Spleen (tissue), 11 donors: ENCODE results near the gene SECTM1. TPM values are rescaled to one million over a fixed set of nuclear protein-coding genes. Genes with fewer than 3 reads are reported as not detected.

Source experiments
- DNase-seq: peaks from one replicate; pipeline ENCODE4 v3.0.0-alpha.2; 2020
- H3K27ac ChIP-seq, 8 donors: fragments of 200-600 bp; sonication (generic) in 7 of 8; 1 replicate in 4 of 8; 2 replicates in 4 of 8; pipeline versions ENCODE4 v1.5.0 to v1.8.0; 2016 to 2021; ENCODE audit warnings: inconsistent platforms in 4 of 8, mild to moderate bottlenecking in 4 of 8, moderate library complexity in 1 of 8
- H3K27me3 ChIP-seq, 7 donors: fragments of 200-600 bp; sonication (generic) in 6 of 7; replicated peaks in 1 of 7; 1 replicate in 4 of 7; 2 replicates in 3 of 7; pipeline versions ENCODE4 v1.5.0 to v1.8.0; 2016 to 2021; ENCODE audit warnings: inconsistent platforms in 3 of 7, mild to moderate bottlenecking in 1 of 7
- H3K36me3 ChIP-seq, 6 donors: fragments of 200-600 bp; sonication (generic) in 5 of 6; 1 replicate in 4 of 6; 2 replicates in 2 of 6; pipeline versions ENCODE4 v1.5.0 to v1.8.0; 2016 to 2021; ENCODE audit warnings: inconsistent platforms in 2 of 6
- H3K4me1 ChIP-seq, 6 donors: fragments of 200-600 bp; sonication (generic) in 5 of 6; 1 replicate in 3 of 6; 2 replicates in 3 of 6; pipeline versions ENCODE4 v1.5.0 to v1.8.0; 2016 to 2021; ENCODE audit warnings: inconsistent platforms in 3 of 6
- H3K4me3 ChIP-seq, 8 donors: fragments of 200-600 bp; sonication (generic) in 7 of 8; 1 replicate in 4 of 8; 2 replicates in 4 of 8; pipeline versions ENCODE4 v1.5.0 to v1.8.0; 2016 to 2021; ENCODE audit warnings: inconsistent platforms in 4 of 8, mild to moderate bottlenecking in 4 of 8, moderate library complexity in 2 of 8
- H3K9me3 ChIP-seq, 8 donors: fragments of 200-600 bp; sonication (generic) in 7 of 8; 1 replicate in 4 of 8; 2 replicates in 4 of 8; pipeline versions ENCODE4 v1.5.0 to v1.8.0; 2016 to 2021; ENCODE audit warnings: inconsistent platforms in 4 of 8
- POLR2A ChIP-seq, 3 donors: fragments of 450-650 bp; IDR thresholded peaks; one replicate each; pipeline ENCODE4 v1.5.1; 2017; ENCODE audit warnings: antibody characterized with exemption in 3 of 3, mild to moderate bottlenecking in 1 of 3
- POLR2AphosphoS5 ChIP-seq, 3 donors: sonication (generic); formaldehyde crosslinking; IDR thresholded peaks; one replicate each; pipeline ENCODE4 v1.5.1; 2017; ENCODE audit warnings: antibody characterized with exemption in 3 of 3
- WGBS, 5 donors: extraction: QIAGEN DNeasy Blood & Tissue Kit in 3 of 5; methylation state at CpG; one replicate each; pipeline versions ENCODE4 v1.1.5 to v1.1.7; 2013 to 2018; 5-methylcytosine and 5-hydroxymethylcytosine counted together
- intact Hi-C: fragments of 100-400 bp; cut with DNase I; formaldehyde crosslinking; loops from one replicate; pipeline ENCODE4 v1.15.0; 2023; ENCODE audit warnings: low total_unique reads
- polyA plus RNA-seq, 3 donors: library from polyadenylated mRNA; stranded (reverse); fragments of 200-250 nt; gene quantifications; one replicate each; pipeline ENCODE4 v1.2.1, GENCODE V29; 2013
- total RNA-seq, 7 donors: library from RNA; depleted of rRNA in 3 of 7; stranded (reverse); fragments of >200 nt in 3 of 7; fragmentation: NEBNext Ultra II Directional in 4 of 7; extraction: Animal tissue kit (Norgen Biotek cat#: 25700) in 4 of 7; gene quantifications; one replicate each; pipeline versions ENCODE4 v1.1.0 to v1.2.1, GENCODE V29; 2016 to 2021
- TF ChIP-seq, protein P1 (sequence below), 11 experiments: fragments of 200-600 bp in 7 of 11; fragments of 450-650 bp in 4 of 11; sonication (generic) in 4 of 11; IDR thresholded peaks in 8 of 11; conservative IDR thresholded peaks in 3 of 11; 1 replicate in 7 of 11; 2 replicates in 4 of 11; pipeline versions ENCODE4 v1.4.0 to v1.8.0; 2016 to 2021; ENCODE audit warnings: antibody characterized with exemption in 11 of 11, inconsistent platforms in 4 of 11, mild to moderate bottlenecking in 1 of 11
- donor health status: healthy with polysubstance abuse.
- donor health status: DM: no; HTN: no; CAD: no; lungs with moderate emphysema.
- donor health status: DM: no; HTN: no; CAD: no.
- donor health status: Bipolar disorder and iron deficiency.
- donor health status: healthy.
- donor health status: DM: no; HTN: no; CAD: no.
- donor health status: DM: yes; HTN: yes; CAD: no.

SECTM1 gene
- total and polyA plus RNA-seq, 10 donors, result 6.0 to 141 (median 60.4) TPM

DNA sequence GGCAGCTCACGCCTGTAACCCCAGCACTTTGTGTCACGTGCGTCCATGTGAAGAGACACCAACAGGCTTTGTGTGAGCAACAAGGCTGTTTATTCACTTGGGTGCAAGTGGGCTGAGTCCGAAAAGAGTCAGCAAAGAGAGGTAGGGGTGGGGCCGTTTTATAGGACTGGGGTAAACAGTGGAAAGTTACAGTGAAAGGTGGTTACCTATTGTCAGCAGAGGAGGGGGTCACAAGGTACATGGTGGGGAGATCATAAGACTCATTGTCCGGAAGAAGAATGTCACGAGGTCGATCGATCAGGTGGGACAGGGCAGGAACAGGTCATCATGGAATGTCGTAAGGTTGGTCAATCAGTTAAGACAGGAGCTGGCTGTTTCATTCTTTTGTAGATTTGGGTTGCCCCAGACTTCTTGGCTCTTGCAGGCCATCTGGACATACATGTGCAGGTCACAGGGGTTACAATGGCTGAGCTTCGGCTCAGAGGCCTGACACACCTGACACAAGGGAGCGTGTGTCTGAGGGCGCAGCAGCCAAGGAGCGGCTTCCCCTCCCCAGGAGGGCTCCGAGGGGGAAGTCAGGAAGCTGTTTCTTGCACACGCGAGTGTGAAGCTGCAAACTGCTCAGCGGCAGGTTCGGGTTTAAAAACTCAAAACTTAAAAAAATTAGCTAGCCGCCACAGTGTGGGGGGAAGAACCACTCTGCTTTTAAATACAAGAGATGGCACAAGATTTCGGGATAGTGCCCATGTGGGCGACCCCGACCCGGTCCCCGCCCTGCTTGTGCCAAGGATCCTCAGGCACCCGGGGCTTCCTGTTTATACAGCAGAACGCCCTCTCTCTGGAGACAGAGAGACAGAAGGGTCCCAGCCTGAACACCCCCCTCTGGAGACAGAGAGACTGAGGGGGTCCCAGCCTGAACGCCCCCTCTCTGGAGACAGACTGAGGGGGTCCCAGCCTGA lies 13.1 kb upstream of the SECTM1 start:
- Histone ChIP-seq H3K4me3 (no peak overlapping the region), H3K27me3 (peaks cover 0 to 55% (median 0%) of the 10 kb centered on the region in 7 donors), H3K4me1 (peaks cover 0 to 16% (median 4%) of the 10 kb centered on the region in 6 donors), H3K9me3 (no peaks in the 10 kb centered on the region), H3K27ac (no peak overlapping the region), H3K36me3 (no peaks in the 10 kb centered on the region)
- TF ChIP-seq, protein P1, sequence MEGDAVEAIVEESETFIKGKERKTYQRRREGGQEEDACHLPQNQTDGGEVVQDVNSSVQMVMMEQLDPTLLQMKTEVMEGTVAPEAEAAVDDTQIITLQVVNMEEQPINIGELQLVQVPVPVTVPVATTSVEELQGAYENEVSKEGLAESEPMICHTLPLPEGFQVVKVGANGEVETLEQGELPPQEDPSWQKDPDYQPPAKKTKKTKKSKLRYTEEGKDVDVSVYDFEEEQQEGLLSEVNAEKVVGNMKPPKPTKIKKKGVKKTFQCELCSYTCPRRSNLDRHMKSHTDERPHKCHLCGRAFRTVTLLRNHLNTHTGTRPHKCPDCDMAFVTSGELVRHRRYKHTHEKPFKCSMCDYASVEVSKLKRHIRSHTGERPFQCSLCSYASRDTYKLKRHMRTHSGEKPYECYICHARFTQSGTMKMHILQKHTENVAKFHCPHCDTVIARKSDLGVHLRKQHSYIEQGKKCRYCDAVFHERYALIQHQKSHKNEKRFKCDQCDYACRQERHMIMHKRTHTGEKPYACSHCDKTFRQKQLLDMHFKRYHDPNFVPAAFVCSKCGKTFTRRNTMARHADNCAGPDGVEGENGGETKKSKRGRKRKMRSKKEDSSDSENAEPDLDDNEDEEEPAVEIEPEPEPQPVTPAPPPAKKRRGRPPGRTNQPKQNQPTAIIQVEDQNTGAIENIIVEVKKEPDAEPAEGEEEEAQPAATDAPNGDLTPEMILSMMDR (IDR thresholded peaks at IDR 0.05 in 8 of 11, conservative IDR thresholded peaks at IDR 0.05 in 3 of 11), result no peak
- no peak for TF ChIP-seq POLR2A (IDR thresholded peaks at IDR 0.05)
- no peak for TF ChIP-seq POLR2AphosphoS5 (IDR thresholded peaks at IDR 0.05)
- 34 to 45% (median 42%) methylated on average over 28 of the region's 28 CpGs for WGBS, 5 donors
- intact Hi-C loops, result no loop called here
- DNase-seq, result no peak

DNA sequence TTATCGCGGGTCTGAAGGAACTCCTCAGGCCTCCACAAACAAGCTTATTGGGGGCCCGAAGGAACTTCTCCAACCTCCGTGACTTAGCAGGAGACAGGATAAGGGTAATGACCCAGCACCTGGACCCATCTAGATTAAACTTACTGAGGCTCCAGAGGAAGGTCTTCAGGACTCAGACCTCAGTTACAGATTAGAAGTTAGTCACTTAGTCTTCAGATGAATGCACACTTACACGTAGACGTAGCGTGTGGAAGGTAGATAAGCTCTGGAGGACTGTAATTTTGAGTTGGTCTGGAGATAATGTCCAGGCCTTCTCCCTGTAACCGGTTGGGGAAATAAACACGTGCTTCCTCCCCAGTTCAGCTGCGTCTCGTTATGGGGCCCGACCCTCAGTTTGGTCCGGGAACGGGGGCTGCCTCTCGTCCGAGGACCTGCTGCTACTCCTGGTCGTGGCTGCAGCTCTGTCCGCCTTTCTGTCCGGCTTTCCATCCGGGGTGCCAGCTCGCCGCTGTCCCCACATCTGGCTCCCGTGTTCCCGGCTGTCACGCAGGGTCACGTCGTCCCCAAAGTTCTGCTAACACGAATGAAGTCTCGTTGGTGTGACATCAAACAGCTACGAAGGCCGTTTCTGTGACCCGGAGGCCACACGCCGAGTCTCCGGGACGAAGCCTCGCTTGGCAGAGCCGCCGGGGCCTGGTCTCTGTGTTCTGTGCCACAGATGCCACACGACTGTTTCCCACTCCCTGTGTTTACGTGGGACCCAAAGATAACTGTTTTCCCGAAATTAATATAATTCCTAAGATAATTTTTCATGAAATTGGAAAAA lies 11.8 kb upstream of the SECTM1 start:
- TF ChIP-seq, protein P1 (IDR thresholded peaks at IDR 0.05 in 8 of 11, conservative IDR thresholded peaks at IDR 0.05 in 3 of 11), result no peak
- TF ChIP-seq POLR2A (IDR thresholded peaks at IDR 0.05) (no peak), POLR2AphosphoS5 (IDR thresholded peaks at IDR 0.05) (no peak)
- intact Hi-C loops, result no loop called here
- 87 to 90% (median 88%) methylated on average over 42 of the region's 42 CpGs for WGBS, 5 donors
- no peak for DNase-seq
- Histone ChIP-seq H3K27ac (no peak overlapping the region), H3K4me1 (peaks cover 0 to 11% (median 2%) of the 10 kb centered on the region in 6 donors), H3K36me3 (no peaks in the 10 kb centered on the region), H3K9me3 (peaks cover 0 to 6% (median 0%) of the 10 kb centered on the region in 8 donors), H3K27me3 (peaks cover 0 to 42% (median 0%) of the 10 kb centered on the region in 7 donors), H3K4me3 (no peak overlapping the region)

DNA sequence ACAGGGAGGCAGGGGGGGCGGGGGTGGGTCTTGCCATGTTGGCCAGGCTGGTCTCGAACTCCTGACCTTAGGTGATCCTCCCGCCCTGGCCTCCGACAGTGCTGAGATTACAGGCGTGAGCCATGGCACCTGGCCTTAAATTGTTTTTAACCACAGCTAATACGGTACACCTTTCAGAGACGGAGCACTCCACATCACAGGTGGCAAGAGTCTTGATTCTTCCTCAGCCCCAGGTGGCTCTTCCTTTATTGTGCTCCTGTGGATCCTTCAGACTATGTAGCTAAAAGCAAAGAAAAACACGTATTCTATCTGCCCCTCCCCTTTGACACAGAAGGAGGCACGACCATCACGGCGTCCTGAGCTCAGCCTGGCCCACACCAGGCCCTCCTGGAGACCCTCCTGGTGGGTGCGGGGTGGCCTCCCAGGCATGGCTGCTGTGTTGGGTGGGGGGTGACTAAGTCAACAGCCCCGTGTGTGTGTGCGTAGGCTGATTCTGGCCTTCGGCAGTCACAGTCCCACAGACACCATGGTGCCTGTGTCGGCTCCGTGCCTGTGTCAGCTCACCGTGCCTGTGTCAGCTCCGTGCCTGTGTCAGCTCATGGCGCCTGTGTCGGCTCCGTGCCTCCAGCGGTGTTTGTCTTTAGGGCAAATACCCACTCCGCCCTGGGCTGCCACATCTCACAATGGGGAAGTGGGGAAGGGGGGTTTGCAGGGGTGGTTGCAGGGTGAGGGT lies 10.8 kb upstream of the SECTM1 start:
- H3K36me3 ChIP-seq, result no peaks in the 10 kb centered on the region
- no peak for TF ChIP-seq POLR2AphosphoS5 (IDR thresholded peaks at IDR 0.05)
- TF ChIP-seq, protein P1 (IDR thresholded peaks at IDR 0.05 in 8 of 11, conservative IDR thresholded peaks at IDR 0.05 in 3 of 11), result no peak
- TF ChIP-seq POLR2A (IDR thresholded peaks at IDR 0.05), result no peak
- H3K27me3 ChIP-seq, result peaks cover 0 to 32% (median 0%) of the 10 kb centered on the region in 7 donors
- H3K9me3 ChIP-seq, result peaks cover 0 to 6% (median 0%) of the 10 kb centered on the region in 8 donors
- WGBS, 5 donors, result 75 to 87% (median 80%) methylated on average over 16 to 24 of the region's 24 CpGs
- H3K4me3 ChIP-seq, result no peak overlapping the region
- intact Hi-C loops, result no loop called here
- peaks cover 0 to 9% (median 4%) of the 10 kb centered on the region in 6 donors for H3K4me1 ChIP-seq
- no peak for DNase-seq
- no peak overlapping the region for H3K27ac ChIP-seq
